ENCODE data around the gene ARHGDIA.
A peak's percentile ranks its signal among the peaks of the same experiment; 100 is the strongest.

Gene ARHGDIA

DNA sequence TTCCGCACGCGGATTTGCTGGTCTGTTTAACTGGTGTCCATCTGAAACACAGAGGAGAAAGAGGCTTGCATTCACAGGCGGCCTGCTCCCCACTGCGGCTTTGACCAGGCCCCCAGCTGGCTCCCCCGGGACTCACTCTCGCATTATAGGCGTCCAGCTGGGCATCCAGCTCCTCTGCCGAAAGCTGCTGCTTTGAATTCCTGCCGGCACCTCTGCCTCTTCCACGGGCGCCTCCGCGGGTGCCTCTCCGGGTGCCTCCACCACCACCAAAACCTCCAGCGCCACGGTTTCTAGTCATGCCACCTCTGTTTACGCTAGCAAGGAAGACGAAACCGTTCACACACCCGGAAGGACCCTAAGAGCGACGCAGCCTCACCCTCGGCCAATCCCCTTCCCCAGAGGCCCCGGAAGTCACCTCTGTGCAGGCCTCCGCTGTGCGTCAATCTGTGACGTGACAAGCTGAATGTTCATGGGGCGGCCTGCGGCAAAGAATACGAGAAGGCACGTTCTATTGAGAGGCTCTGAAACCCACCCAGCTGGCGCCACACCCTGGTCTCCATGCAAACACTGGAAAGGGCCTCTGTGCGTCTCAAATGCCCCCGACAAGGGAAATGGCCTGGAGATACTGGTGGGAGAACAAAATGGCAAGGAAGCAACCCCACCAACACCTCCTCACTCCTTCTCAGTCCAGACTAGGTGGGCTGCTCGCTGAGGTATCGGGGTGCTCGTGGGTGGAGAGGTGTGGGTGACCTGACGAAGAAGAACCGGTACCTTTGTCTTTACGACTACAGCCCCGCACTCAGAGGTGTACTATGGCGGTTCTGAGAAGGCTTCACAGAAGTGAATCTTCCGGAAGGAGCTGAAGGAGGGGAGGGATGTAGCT lies 17.2 kb upstream of the ARHGDIA start:
- no peak for DNase-seq (ENCODE audit: low read depth)

DNA sequence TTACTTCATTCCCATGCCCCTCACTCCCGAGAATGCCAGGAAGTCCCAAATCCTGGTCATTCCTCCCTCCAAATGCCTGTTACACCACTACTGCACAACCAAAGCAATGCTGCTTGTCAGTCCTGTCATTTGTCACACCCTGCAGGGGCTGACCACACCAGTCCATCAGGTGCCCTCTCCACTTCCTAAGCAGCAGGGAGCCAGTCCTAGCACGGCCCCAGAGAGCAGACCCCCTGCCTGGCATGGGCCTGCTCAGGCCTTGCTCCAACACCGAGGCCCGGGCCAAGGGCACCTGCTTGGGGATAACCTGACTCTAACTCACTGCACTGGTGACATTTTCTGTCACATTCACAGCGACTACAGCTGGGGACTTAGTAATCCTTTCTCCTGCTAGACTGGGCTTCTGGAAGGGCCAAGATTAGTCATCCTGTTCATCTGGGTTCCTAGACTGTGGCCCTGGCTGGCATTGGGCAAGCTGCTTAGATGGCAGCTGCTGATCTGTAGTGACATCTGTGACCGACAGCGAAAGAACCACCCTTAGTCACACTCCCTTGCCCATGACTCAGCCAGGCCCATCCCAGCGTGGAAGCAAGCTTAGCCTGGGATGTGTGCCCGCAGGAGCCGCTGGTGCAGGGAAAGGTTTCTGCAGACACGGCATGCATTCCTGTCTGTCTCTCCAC lies 14.9 kb upstream of the ARHGDIA start:
- no peak for DNase-seq (ENCODE audit: low read depth)

DNA sequence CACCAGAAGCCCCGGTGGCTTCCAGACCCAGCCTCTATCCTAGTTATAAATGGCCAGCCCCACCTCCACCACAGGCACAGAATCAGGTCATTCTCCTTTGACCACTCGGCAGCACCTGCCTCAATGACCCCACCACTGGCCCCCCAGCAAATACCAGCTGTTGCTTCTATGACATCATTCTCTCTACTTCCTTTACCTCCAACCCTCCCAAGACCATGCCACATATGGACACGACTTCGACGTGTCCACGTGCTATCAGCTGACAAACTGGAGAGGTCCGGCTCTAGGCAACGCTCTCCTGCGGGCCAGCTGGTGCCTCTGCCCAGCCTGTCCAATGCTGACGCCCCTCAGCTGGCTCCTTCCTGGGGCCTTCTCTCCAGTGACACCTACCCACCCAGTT lies 14.3 kb upstream of the ARHGDIA start:
- DNase-seq (ENCODE audit: low read depth), result no peak

DNA sequence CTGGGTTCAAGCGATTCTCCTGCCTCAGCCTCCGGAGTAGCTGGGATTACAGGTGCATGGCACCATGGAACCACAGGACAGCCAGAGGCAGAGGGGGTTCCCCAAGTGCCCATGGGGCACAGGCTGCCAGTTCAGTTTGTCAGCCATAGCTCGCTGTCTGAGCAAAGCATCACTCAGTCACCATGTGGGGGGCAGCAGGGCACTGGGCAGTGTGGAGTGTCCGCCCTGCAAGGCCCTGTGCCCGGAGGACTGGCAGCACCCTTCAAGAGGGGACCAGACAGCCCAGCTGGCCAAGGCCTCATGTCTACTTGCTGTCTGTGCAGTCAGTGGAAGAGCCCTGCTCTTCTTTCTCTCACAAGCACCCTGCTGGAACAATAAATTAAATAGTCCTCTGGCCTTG lies 13.8 kb upstream of the ARHGDIA start:
- no peak for DNase-seq (ENCODE audit: low read depth)

- DNase-seq (ENCODE audit: low read depth), result no peak
Observed at GRCh38 chr17:81884520-81884919, 13.4 kb upstream of the ARHGDIA start.

GRCh38 chr17:81879121-81879520 lies 8.0 kb upstream of the ARHGDIA start:
- no peak for DNase-seq (ENCODE audit: low read depth)

- DNase-seq (ENCODE audit: low read depth), result no peak
Observed at GRCh38 chr17:81878294-81878693, 7.2 kb upstream of the ARHGDIA start.

GRCh38 chr17:81877569-81877968 lies 6.4 kb upstream of the ARHGDIA start:
- DNase-seq (ENCODE audit: low read depth), result no peak

DNA sequence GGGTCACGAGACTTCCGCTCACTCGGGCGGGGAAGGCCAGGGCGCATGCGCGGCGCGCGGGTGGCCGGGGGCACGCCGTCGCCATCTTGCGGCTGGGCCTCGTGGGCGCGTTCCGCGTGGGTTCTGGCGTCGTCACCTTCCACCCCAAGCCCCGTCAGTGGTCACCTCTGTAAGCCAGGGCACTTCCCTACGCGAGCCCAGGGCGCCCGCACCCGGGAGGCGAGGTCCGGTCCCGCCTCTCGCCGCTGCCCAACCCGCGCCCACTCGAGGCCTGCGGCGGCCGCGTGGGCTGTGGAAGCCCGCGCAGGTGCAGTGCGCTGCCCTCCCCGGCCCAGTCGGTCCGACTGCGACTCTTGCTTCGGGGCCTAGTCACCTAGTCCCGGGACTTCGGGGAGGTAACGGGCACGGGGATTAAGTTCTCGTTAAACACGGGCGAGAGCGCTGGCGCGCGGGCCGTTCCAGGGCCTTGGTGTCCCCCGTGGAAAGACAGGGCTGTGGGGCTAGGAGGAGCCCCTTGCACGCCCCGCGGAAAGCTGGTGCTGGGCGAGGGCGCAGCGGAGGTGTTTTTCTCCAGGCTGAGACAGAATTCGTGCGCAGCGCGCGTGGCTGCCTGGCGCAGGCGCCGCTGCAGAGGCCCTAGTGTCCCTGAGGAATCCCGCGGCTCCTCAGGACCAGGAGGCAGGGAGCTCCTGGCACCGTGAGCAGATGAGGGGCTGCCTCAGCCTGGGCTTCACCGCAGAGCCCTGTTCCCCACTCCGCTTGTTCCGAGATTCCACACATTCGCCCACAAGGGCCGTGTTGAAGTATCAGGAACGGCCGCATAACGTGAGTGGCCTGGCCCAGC lies 472 bp upstream of the ARHGDIA start:
- DNase-seq (ENCODE audit: low read depth), result peak; percentile 85

DNA sequence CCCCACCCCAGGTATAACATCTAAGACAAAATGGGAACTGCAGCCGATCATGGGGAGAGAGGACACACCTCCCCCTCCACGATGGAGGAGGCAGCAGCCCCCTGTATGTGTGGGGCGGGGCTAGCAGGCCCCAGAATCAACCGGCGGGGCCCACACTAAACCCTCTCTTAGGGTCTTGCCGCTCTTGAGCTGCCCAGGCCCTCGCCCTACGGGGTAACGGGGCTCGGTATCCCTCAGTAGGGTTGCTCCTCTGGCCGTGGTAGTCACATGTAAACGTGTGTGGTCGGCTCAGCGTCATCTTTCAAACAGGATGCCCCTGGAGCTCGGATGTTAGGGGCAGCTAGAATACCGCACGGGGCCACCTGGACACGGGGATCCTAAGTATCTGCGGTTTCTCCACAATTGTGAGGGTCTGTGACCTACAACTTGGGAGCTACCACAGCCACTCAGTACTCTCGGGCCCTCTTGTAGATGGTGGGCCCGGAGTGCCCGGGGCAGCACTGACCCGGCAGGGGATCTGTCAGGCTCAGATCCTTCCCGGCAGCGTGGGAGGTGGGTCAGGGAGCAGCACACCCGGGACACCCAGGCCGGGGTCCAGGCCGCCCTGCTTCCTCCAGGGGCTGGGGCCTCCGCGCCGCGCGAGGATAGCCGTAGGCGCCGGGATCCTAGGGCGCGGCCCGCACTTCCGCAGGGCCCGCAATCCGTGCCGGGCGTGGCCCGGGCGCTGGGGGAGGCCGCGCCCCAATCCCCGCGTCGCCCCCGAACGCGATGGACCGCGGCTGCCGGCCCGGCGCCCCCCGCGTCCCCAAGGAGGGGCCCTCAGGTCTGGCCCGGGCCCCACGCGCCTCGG lies 781 bp downstream of the ARHGDIA start:
- no peak for DNase-seq (ENCODE audit: low read depth)

DNA sequence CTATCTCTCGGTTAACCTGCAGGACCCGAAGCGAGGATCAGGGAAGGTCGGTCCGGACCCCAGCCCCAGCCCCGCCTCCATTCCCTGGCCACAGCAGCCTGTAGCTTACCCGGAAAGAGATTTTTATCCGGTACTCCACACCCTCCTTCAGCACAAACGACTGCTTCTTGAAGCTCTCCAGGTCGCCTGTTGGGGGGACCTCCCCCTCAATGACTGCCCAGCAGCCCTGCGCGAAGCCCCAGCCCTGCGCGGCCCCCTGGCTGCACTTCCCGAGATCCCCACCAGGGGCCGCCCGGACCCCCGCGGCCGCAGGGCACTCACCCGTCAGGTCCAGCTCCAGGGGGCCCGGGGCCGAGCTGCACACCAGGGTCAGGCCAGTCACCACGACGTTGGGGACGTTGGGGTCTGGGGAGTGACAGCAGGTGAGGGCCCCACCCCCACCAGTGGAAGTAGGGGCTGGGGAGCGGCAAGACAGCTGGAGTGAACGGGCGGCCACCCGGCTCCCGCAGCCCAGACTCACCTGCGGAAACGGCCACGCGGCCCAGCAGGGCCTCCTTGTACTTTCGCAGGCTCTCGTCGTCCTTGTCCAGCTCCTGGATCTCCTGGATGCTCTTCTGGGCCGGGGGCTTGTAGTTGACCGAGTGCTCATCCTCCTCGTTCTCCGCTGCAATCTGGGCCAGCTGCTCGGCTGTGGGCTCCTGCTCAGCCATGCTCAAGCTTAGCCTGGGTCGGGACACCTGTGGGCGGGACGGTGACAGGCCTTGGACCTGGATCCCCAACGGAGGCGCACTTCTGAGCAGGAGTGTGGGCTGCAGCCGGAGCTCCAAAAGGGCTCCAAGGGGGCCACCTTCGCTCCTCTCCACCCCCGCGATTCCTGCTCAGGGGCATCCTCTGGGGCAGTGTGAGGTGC lies 1.7 kb downstream of the ARHGDIA start:
- DNase-seq (ENCODE audit: low read depth), result no peak

DNA sequence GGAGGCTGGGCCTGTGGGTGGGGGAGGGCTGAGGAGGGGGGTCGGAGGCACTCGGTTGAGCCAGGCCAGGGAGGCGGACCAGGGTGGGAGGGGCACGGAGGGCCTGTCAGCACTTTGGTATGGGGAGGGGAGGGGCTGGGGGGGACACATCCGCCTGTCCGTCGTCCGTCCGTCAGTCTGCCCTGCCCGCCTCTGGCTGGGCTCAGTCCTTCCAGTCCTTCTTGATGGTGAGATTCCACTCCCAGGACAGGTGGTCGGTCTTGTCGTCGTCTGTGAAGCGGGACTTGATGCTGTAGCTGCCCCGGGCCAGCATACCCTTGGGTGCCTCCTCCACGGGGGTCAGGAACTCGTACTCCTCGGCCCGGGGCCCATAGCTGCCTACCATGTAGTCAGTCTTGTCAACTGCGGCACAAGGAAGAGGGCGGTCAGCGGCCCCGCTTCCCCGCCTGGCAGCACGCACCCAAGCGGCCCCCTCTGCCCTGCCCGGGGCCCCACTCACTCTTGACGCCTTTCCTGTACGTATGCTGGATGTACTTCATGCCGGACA lies 2.4 kb downstream of the ARHGDIA start:
- DNase-seq (ENCODE audit: low read depth), result no peak

DNA sequence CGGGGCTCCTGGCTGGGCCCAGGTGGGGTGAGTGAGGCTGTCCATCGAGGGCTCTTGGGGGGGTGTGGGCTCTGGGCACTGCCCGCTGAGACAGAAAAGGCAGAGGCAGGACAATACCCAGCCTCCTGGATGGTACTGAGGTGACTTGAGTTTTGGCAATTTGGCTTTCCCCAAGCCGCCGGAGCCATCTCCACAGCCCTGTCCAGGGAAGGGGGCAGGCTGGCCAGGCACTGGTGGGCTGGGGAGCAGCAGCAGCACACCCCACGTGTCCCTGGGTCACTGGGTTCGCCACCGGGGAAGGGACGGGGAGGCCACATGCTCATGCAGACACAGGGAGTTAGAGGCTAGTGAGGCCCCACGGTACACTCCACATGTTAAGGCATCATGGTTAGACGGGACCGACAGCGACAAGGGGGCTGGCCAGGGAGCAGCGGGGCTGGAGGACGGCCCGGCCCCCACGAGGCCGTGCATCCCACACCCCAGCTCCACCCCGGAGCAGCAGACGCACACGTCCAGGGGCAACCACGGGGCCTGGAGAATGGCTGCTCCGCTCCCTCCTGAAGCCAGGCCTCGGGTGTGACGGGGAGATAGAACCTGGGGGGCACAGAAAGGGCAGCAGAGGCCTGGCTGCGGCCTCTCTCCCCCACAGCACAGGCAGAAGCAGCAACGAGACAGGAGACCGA lies 3.0 kb downstream of the ARHGDIA start:
- no peak for DNase-seq (ENCODE audit: low read depth)

DNA sequence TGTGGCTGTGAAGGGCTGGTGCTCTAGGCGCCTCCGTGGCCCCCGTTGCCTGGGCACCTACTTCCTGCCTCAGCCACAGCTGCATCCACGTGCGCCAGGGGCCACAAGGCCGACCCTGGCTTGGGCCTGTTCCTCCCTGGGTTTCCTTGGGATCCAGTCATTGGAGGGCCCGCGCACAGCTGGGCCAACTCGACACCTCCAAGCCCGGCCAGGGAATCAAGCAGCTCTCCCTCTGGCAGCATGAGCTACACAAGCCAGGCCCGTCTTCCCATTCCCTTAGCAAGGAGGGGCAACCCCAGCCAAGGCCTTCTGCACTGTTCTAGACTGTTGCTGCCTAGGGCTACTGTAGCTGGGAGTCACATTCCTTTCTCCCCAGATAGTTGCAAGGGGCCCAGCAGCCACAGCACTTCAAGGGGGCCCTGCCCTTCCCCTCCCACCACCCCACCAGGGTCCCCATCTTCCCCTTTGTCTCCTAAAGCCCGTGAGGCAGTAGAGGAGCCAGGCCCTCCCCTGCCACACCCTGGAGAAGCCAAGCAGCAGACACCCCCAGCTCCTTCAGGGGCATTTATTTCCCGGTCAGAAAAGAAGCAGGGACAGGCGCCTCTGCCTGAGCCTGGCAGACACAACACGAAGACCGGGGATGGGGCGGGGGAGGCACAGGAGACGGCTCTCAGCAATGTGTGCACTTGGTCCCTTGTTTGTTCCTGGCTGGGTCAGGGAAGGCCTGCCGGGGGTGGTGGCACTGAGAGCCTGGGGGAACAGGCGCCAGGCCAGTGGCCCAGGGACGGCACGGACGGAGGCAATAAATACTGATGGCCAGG lies 3.8 kb downstream of the ARHGDIA start:
- DNase-seq (ENCODE audit: low read depth), result no peak

DNA sequence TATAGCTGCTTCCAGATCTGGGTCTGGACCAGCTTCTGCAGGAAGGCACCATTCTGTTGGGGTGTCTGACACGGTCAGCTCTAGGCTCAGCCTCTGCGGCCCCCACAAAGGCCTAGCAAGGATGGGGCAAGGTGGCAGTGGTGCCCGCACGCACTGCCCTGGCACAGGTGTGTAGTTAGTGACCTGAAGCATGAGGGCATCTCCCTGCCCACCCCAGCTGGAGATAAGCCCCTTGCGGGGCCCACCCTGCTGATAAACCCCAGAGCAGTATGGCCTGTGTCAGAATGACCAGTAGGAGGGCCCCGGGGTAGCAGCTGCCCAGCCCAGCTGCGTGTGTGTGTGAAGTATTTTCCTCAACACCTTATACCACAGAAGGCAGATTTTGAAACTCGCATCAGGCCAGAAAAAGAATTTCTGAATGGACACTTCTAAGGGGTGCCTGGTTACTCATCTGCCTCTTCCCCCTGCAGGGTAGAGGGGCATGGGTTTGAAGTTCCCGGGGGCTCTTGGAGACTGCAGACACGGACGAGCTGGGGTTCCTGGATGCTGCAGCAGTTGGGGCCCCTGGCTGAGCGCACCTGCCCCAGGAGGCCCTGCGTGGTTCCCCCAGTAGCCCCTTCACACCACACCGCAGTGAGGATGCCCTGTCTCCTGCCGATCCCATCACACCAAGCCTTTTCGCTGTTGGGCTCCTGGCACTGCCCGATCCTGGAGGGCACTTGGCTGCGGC lies 4.5 kb downstream of the ARHGDIA start:
- DNase-seq (ENCODE audit: low read depth), result no peak

DNA sequence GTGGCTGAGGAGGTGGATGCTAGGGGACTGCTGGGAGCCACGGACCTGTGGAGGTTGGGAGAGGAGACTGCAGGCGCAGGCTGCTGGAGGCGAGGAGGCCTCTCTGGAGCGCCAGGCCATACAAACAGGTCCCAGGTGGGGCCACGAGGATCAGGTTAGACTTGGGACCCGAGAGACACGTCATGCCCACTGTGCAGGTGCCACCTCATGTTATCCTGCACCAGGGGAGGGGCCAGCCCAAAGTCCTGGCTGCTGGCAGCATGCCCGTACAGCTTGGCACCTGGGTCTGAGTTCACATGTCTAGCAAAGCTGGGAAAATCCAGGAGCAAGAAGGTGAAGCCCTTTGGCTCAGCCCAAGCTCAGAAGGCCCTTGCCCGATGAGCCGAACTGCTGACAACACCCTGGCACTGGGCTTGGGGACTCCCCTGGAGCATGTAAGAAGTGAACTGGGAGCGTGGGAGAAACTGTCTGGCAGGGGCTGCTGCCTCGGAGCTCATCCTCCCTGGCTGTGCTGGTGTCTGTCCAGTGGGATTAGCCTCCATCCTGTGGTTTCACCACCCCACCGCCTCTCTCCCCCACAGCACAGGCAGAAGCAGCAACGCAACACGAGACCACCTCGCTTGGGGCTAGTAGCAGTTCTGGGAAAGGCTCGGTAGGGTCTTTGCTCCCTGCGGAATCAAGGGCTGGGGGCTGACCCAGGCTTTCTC lies 5.3 kb downstream of the ARHGDIA start:
- no peak for DNase-seq (ENCODE audit: low read depth)

DNA sequence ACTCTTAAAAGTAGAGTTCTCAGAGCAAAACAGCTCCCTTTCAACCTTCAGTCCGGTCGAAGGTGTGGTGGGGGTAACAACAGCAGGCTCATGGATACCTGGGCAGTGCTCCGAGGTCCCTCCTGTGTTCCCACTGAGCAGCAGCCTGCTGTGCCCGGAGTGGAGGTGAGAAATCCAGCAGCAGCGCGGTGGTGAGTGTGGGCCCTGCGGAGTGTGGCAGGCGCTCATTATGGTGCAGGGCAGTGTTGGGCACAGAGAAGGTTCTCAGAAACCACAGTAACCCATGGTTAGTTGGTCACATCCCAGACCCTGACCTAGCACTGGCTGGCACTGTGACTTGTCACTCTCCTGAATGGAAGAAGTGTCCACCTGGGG lies 5.8 kb downstream of the ARHGDIA start:
- DNase-seq (ENCODE audit: low read depth), result no peak
